H1 (cell line): ENCODE data around the gene USP3.

Experiments used
- BACH1 ChIP-seq: IDR thresholded peaks from 2 replicates; pipeline ENCODE4 v1.6.1; 2012; ENCODE audit warnings: low read length, improper control_type of control experiment
- CTCF ChIP-seq, 3 experiments: IDR thresholded peaks; 1 replicate in 2 of 3; 2 replicates in 1 of 3; pipeline versions ENCODE4 v1.5.1 to v1.6.1; 2011; ENCODE audit warnings: low read length in 3 of 3, mild to moderate bottlenecking in 3 of 3, inconsistent platforms in 2 of 3, low read depth in 1 of 3, moderate library complexity in 1 of 3; ENCODE audit not compliant: insufficient read depth in 1 of 3; ENCODE audit errors: control extremely low read depth in 1 of 3
- HDAC2 ChIP-seq, 2 experiments: fragments of 300-600 bp in 1 of 2; sonication (generic) in 1 of 2; IDR thresholded peaks; 2 replicates each; pipeline ENCODE4 v1.6.1; 2011 to 2012; ENCODE audit warnings: low read depth in 2 of 2, low read length in 2 of 2, mild to moderate bottlenecking in 2 of 2, moderate library complexity in 2 of 2, borderline replicate concordance in 1 of 2, inconsistent platforms in 1 of 2
- SP2 ChIP-seq: IDR thresholded peaks from 2 replicates; pipeline ENCODE4 v1.6.1; 2012; ENCODE audit warnings: mild to moderate bottlenecking, low read length, inconsistent platforms
- SUZ12 ChIP-seq: fragments of 200-600 bp; sonication (generic); IDR thresholded peaks from 2 replicates; pipeline ENCODE4 v1.6.1; 2012; ENCODE audit warnings: mild to moderate bottlenecking, inconsistent platforms, low read length, moderate library complexity, mixed read lengths

- TF ChIP-seq CTCF (IDR thresholded peaks at IDR 0.05; ENCODE audit: control extremely low read depth in 1 of 3, insufficient read depth in 1 of 3, low read depth in 1 of 3, low read length in 3 of 3) (no peak), SUZ12 (no peak), HDAC2 (IDR thresholded peaks at IDR 0.05; ENCODE audit: borderline replicate concordance in 1 of 2, low read depth in 2 of 2, low read length in 2 of 2) (no peak), BACH1 (no peak), SP2 (no peak)
These were observed 41.4 kb upstream of the USP3 start for GRCh38 chr15:63463036-63463435.
